Neural cell (in vitro differentiated cells): ENCODE measurements around the gene BANP. TPM values are rescaled to one million over a fixed set of nuclear protein-coding genes. Genes with fewer than 3 reads are reported as not detected.

ENCODE experiments used
- H2AFZ ChIP-seq: fragments of 200-600, 300-800 bp; sonication (generic), shearing (Covaris generic); 2 replicates; pipeline ENCODE4 v1.6.0; 2014; ENCODE audit warnings: low read depth, mild to moderate bottlenecking, antibody characterized with exemption, low read length, moderate library complexity
- H3F3A ChIP-seq: fragments of 200-600 bp; shearing (Covaris generic); 2 replicates; pipeline ENCODE4 v1.6.1; 2016; ENCODE audit warnings: mild to moderate bottlenecking, moderate library complexity, mixed read lengths, antibody characterized with exemption, low read length; ENCODE audit not compliant: insufficient read depth, poor library complexity, severe bottlenecking
- H3K27ac ChIP-seq: fragments of 200-600, 300-800 bp; sonication (generic), shearing (Covaris generic); 2 replicates; pipeline ENCODE4 v1.5.1; 2014; ENCODE audit warnings: mild to moderate bottlenecking, low read length, moderate library complexity
- H3K27me3 ChIP-seq: fragments of 300-800, 200-600 bp; sonication (generic), shearing (Covaris generic); 2 replicates; pipeline ENCODE4 v1.6.0; 2014; ENCODE audit warnings: mild to moderate bottlenecking, low read depth, low read length, moderate library complexity; ENCODE audit not compliant: insufficient read depth
- H3K36me3 ChIP-seq: fragments of 300-800, 200-600 bp; sonication (generic), shearing (Covaris generic); 2 replicates; pipeline ENCODE4 v1.5.1; 2014; ENCODE audit warnings: mild to moderate bottlenecking, antibody characterized with exemption, low read length, moderate library complexity; ENCODE audit not compliant: insufficient read depth
- H3K4me2 ChIP-seq: fragments of 300-800, 200-600 bp; sonication (generic), shearing (Covaris generic); 2 replicates; pipeline ENCODE4 v1.6.0; 2014; ENCODE audit warnings: mild to moderate bottlenecking, low read length
- H3K4me3 ChIP-seq: fragments of 300-800, 200-600 bp; sonication (generic), shearing (Covaris generic); 2 replicates; pipeline ENCODE4 v1.5.1; 2014; ENCODE audit warnings: mild to moderate bottlenecking, low read length, moderate library complexity
- H3K79me2 ChIP-seq: fragments of 200-600 bp; shearing (Covaris generic); replicated peaks from 2 replicates; pipeline ENCODE4 v1.6.0; 2014; ENCODE audit warnings: mild to moderate bottlenecking, low read length, moderate library complexity; ENCODE audit not compliant: insufficient read depth
- H3K9ac ChIP-seq: fragments of 300-800, 200-600 bp; sonication (generic), shearing (Covaris generic); 2 replicates; pipeline ENCODE4 v1.6.1; 2016; ENCODE audit warnings: mild to moderate bottlenecking, low read length, mixed read lengths
- H3K9me2 ChIP-seq: fragments of 200-600 bp; shearing (Covaris generic); 2 replicates; pipeline ENCODE4 v1.6.1; 2016; ENCODE audit warnings: mild to moderate bottlenecking, low read length, mixed read lengths; ENCODE audit not compliant: insufficient read depth
- H3K9me3 ChIP-seq: fragments of 200-600, 300-800 bp; sonication (generic), shearing (Covaris generic); 2 replicates; pipeline ENCODE4 v1.6.1; 2016; ENCODE audit warnings: mild to moderate bottlenecking, mixed run types, low read length, moderate library complexity, mixed read lengths
- H4K20me1 ChIP-seq: fragments of 200-600 bp; shearing (Covaris generic); 2 replicates; pipeline ENCODE4 v1.6.1; 2016; ENCODE audit warnings: mild to moderate bottlenecking, mixed run types; ENCODE audit not compliant: insufficient read depth
- EP300 ChIP-seq: fragments of 450-650 bp; conservative IDR thresholded peaks from 2 replicates; pipeline ENCODE4 v1.6.1; 2014; ENCODE audit warnings: antibody characterized with exemption, mild to moderate bottlenecking, moderate library complexity; ENCODE audit not compliant: poor library complexity, severe bottlenecking
- EZH2 ChIP-seq: fragments of 200-600, 300-800 bp; shearing (Covaris generic), sonication (generic); IDR thresholded peaks from 2 replicates; pipeline ENCODE4 v1.6.1; 2014; ENCODE audit warnings: antibody characterized with exemption, low read length, borderline replicate concordance, mild to moderate bottlenecking; ENCODE audit not compliant: insufficient read depth, poor library complexity, severe bottlenecking
- MXI1 ChIP-seq: fragments of 450-650 bp; conservative IDR thresholded peaks from 2 replicates; pipeline ENCODE4 v1.6.1; 2014; ENCODE audit warnings: antibody characterized with exemption, mild to moderate bottlenecking; ENCODE audit not compliant: poor library complexity, severe bottlenecking
- POLR2AphosphoS5 ChIP-seq: IDR thresholded peaks from 2 replicates; pipeline ENCODE4 v1.6.1; 2012
- RAD21 ChIP-seq: fragments of 450-650 bp; conservative IDR thresholded peaks from 2 replicates; pipeline ENCODE4 v1.6.1; 2014; ENCODE audit warnings: antibody characterized with exemption, mild to moderate bottlenecking, moderate library complexity
- SMC3 ChIP-seq: fragments of 450-650 bp; conservative IDR thresholded peaks from 2 replicates; pipeline ENCODE4 v1.6.1; 2014; ENCODE audit warnings: antibody characterized with exemption, mild to moderate bottlenecking, moderate library complexity; ENCODE audit not compliant: poor library complexity
- TAF1 ChIP-seq: IDR thresholded peaks from 2 replicates; pipeline ENCODE4 v1.6.1; 2012; ENCODE audit warnings: low read depth
- polyA plus RNA-seq: library from polyadenylated mRNA; depleted of rRNA; stranded (reverse); fragments of >200 nt; gene quantifications from 2 replicates; pipeline ENCODE4 v1.2.3, GENCODE V29; 2014
- TF ChIP-seq, protein P1 (sequence below): fragments of 450-650 bp; IDR thresholded peaks from 2 replicates; pipeline ENCODE4 v1.5.1; 2014; ENCODE audit warnings: antibody characterized with exemption, mild to moderate bottlenecking, moderate library complexity; ENCODE audit not compliant: poor library complexity, severe bottlenecking
- TF ChIP-seq, protein P2 (sequence below): IDR thresholded peaks from 2 replicates; pipeline ENCODE4 v1.6.1; 2012; ENCODE audit warnings: borderline replicate concordance

Gene BANP
- polyA plus RNA-seq, 1 donor from 2014 or later = 20.6 TPM

DNA sequence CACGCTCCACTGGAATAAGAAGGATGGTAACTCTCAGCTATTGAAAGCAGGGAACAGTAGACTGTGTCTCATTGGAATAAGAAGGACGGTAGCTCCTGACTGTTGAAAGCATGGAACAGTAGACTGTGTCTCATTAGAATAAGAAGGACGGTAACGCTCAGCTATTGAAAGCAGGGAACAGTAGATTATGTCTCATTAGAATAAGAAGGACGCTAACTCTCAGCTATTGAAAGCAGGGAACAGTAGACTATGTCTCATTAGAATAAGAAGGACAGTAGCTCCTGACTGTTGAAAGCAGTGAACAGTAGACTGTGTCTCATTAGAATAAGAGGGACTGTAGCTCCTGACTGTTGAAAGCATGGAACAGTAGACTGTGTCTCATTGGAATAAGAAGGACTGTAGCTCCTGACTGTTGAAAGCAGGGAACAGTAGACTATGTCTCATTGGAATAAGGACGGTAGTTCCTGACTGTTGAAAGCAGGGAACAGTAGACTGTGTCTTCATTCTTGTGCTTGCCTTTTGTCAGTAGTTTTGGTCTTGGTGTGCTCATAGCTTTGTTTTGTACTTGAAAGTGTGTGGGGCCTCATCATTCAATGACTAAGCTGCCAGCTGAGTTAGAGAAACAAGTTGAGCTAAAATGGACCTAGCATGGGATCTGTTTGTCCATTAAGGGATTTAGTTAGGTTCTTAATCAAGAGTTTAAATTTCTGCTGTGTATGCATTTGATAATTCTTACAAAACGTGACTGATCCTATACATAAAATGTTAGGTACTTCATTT, 58.5 kb downstream of the BANP start:
- Histone ChIP-seq H3K4me3 (no peak overlapping the region), H3K79me2 (no peaks in the 10 kb centered on the region), H3K36me3 (no peaks in the 10 kb centered on the region), H3K27ac (no peak overlapping the region), H3K9me3 (no peaks in the 10 kb centered on the region), H4K20me1 (no peaks in the 10 kb centered on the region), H3K9me2 (no peaks in the 10 kb centered on the region), H2AFZ (no peak overlapping the region), H3K27me3 (no peaks in the 10 kb centered on the region), H3K4me2 (no peak overlapping the region), H3F3A (no peaks in the 10 kb centered on the region), H3K9ac (no peak overlapping the region)
- TF ChIP-seq EZH2 (no peak), POLR2AphosphoS5 (no peak), MXI1 (no peak), TAF1 (no peak), SMC3 (no peak), RAD21 (no peak), EP300 (no peak)
- TF ChIP-seq, protein P1, sequence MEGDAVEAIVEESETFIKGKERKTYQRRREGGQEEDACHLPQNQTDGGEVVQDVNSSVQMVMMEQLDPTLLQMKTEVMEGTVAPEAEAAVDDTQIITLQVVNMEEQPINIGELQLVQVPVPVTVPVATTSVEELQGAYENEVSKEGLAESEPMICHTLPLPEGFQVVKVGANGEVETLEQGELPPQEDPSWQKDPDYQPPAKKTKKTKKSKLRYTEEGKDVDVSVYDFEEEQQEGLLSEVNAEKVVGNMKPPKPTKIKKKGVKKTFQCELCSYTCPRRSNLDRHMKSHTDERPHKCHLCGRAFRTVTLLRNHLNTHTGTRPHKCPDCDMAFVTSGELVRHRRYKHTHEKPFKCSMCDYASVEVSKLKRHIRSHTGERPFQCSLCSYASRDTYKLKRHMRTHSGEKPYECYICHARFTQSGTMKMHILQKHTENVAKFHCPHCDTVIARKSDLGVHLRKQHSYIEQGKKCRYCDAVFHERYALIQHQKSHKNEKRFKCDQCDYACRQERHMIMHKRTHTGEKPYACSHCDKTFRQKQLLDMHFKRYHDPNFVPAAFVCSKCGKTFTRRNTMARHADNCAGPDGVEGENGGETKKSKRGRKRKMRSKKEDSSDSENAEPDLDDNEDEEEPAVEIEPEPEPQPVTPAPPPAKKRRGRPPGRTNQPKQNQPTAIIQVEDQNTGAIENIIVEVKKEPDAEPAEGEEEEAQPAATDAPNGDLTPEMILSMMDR = no peak
- TF ChIP-seq, protein P2, sequence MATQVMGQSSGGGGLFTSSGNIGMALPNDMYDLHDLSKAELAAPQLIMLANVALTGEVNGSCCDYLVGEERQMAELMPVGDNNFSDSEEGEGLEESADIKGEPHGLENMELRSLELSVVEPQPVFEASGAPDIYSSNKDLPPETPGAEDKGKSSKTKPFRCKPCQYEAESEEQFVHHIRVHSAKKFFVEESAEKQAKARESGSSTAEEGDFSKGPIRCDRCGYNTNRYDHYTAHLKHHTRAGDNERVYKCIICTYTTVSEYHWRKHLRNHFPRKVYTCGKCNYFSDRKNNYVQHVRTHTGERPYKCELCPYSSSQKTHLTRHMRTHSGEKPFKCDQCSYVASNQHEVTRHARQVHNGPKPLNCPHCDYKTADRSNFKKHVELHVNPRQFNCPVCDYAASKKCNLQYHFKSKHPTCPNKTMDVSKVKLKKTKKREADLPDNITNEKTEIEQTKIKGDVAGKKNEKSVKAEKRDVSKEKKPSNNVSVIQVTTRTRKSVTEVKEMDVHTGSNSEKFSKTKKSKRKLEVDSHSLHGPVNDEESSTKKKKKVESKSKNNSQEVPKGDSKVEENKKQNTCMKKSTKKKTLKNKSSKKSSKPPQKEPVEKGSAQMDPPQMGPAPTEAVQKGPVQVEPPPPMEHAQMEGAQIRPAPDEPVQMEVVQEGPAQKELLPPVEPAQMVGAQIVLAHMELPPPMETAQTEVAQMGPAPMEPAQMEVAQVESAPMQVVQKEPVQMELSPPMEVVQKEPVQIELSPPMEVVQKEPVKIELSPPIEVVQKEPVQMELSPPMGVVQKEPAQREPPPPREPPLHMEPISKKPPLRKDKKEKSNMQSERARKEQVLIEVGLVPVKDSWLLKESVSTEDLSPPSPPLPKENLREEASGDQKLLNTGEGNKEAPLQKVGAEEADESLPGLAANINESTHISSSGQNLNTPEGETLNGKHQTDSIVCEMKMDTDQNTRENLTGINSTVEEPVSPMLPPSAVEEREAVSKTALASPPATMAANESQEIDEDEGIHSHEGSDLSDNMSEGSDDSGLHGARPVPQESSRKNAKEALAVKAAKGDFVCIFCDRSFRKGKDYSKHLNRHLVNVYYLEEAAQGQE = no peak

DNA sequence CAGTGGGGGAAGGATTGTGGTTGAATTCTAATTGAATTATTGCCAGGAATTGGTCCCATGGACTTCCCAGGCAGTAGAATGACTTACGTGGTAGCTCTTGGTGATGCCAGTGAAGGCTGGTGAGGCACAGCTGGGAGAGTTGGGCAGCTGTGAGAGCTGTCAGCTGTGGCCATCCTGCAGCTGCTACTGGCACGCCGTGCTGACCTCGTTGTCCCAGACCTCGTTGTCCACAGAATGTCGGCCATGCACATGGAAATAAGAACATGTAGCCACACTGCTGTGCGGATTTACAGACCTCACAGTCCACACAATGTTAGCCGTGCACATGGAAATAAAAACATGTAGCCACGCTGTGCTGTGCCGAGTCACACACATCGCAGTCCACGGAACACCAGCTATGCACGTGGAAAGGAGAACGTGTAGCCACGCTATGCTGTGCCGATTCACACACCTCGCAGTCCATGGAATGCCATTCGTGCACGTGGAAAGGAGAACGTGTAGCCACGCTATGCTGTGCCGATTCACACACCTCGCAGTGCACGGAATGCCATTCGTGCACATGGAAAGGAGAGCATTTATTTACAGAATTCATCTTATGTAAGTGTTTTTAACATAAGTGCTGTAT, 59.2 kb downstream of the BANP start:
- H3K27ac ChIP-seq = no peak overlapping the region
- H3K4me2 ChIP-seq = no peak overlapping the region

More for the DNA sequence above, 59.2 kb downstream of the BANP start:
- no peaks in the 10 kb centered on the region for H3K36me3 ChIP-seq
- H3K79me2 ChIP-seq = no peaks in the 10 kb centered on the region
- H2AFZ ChIP-seq = no peak overlapping the region
- no peak for TF ChIP-seq EZH2
- TF ChIP-seq MXI1 = no peak
- TF ChIP-seq POLR2AphosphoS5 = no peak
- no peak for TF ChIP-seq TAF1
- TF ChIP-seq SMC3 = no peak
- TF ChIP-seq, protein P2 = no peak
- H4K20me1 ChIP-seq = no peaks in the 10 kb centered on the region
- H3K9ac ChIP-seq = no peak overlapping the region
- H3K4me3 ChIP-seq = no peak overlapping the region
- no peaks in the 10 kb centered on the region for H3K9me3 ChIP-seq
- H3K9me2 ChIP-seq = no peaks in the 10 kb centered on the region
- H3F3A ChIP-seq = no peaks in the 10 kb centered on the region
- no peaks in the 10 kb centered on the region for H3K27me3 ChIP-seq
